RWPE1 (cell line): ENCODE results near the gene CALN1.

Experiments
- CTCF ChIA-PET: fragments of 350-600 bp; sonication (Branson Sonifier 250); formaldehyde crosslinking; extraction: SDS; loops from one replicate; lab custom pipeline; 2021; lab: Yijun Ruan, JAX
- POLR2A ChIA-PET: fragments of 400-600 bp; formaldehyde crosslinking; extraction: SDS; loops from one replicate; lab custom pipeline; 2020; ENCODE audit warnings: antibody characterized with exemption; ENCODE audit not compliant: low non-redundant PET; lab: Yijun Ruan, JAX
- DNase-seq: peaks from one replicate; pipeline ENCODE4 v3.0.0; 2012; ENCODE audit warnings: low spot score
- H3K27ac ChIP-seq: fragments of 450-650 bp; 2 replicates; pipeline ENCODE4 v1.5.1; 2017
- TF ChIP-seq, protein P1 (sequence below): fragments of 450-650 bp; conservative IDR thresholded peaks from 2 replicates; pipeline ENCODE4 v1.5.1; 2017; ENCODE audit warnings: low read depth, mild to moderate bottlenecking

The CALN1 gene

DNA sequence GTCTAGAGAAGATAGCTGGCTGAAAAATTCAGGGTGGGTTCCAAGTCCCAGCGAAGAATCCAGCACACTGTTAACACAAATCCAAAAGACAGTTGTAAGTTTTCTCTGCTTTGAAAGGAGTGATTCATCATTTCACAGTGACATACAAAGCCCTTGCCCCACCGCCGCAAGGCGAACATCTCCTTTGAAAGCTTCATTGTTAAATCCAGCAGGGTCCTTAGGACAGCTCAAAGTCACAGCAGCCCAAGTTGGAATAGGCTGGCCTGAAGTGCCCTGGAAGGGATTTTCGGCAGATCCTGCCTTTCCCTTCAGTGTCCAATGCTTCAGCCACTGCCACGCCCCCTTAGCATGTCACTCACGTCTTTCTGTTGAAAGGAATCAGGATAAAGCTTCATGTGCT is 526.1 kb downstream of the CALN1 start:
- TF ChIP-seq, protein P1, sequence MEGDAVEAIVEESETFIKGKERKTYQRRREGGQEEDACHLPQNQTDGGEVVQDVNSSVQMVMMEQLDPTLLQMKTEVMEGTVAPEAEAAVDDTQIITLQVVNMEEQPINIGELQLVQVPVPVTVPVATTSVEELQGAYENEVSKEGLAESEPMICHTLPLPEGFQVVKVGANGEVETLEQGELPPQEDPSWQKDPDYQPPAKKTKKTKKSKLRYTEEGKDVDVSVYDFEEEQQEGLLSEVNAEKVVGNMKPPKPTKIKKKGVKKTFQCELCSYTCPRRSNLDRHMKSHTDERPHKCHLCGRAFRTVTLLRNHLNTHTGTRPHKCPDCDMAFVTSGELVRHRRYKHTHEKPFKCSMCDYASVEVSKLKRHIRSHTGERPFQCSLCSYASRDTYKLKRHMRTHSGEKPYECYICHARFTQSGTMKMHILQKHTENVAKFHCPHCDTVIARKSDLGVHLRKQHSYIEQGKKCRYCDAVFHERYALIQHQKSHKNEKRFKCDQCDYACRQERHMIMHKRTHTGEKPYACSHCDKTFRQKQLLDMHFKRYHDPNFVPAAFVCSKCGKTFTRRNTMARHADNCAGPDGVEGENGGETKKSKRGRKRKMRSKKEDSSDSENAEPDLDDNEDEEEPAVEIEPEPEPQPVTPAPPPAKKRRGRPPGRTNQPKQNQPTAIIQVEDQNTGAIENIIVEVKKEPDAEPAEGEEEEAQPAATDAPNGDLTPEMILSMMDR: no peak
- DNase-seq: no peak
- ChIA-PET CTCF (no interaction called here), POLR2A (no interaction called here)
- no peak overlapping the region for H3K27ac ChIP-seq

DNA sequence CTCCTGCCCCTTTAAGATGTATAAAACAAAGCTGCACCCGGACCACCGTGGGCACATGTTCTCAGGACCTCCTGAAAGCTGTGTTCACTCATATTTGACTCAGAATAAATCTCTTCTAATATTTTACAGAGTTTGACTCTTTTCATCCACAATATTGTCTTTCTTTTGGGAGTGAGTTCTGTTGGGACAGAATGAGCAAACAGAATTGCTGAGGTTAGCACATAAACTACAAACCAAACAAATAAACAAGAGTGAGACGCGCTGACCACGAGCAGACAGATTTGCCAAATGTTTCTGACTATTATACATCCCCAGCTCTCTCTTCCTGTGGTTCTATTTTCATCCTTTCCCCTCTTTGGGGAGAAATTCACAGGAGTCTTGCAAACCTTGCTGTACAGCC is 526.7 kb downstream of the CALN1 start:
- POLR2A ChIA-PET: no interaction called here

DNA sequence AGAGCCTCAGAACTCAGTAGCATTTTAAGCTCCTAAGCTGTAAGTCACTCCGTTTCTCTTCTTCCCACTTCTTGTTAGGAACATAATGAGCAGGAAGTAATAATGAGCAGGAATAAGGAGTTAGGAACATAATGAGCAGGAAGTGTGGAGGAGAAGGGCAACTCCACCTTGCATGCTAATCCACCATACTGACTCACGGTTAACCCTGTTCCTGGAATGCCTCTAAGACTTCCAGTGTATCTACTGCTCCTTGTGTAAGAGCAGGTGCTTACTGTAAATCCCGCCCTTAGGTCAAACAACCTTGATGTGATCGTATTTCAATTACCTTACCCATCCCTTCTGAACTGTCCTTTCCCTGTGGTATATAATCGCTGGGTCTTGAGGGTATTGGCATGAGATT is 528.7 kb downstream of the CALN1 start:
- no peak overlapping the region for H3K27ac ChIP-seq
- ChIA-PET POLR2A (no interaction called here), CTCF (no interaction called here)
- TF ChIP-seq, protein P1: no peak
- no peak for DNase-seq

More for the DNA sequence above, 526.7 kb downstream of the CALN1 start:
- TF ChIP-seq, protein P1: no peak
- DNase-seq: no peak
- no peak overlapping the region for H3K27ac ChIP-seq
- CTCF ChIA-PET: no interaction called here

DNA sequence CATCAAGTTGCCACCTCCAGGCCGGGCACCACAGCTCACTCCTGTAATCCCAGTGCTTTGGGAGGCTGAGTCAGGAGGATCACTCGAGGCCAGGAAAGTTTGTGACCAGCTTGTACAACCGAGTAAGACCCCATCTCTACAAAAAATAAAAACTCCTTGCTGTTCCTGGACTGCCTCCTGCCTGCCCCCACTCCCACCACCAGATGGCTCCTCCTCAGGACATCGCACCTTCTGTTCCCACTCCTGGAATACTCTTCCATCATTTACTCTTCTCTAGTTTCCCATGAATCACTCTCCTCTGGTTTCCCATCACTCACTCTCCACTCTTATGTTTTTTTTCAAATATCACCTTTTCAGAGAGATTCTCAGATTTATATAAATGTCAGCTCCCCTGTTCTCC is 540.7 kb downstream of the CALN1 start:
- POLR2A ChIA-PET: no interaction called here
- TF ChIP-seq, protein P1: no peak
- no peak overlapping the region for H3K27ac ChIP-seq
- DNase-seq: no peak
- CTCF ChIA-PET: interaction anchor here (0.6 kb wide), 2 partner anchors 17 to 19 kb away, joined by 3 to 5 read pairs; no protein-coding TSS in a partner anchor

DNA sequence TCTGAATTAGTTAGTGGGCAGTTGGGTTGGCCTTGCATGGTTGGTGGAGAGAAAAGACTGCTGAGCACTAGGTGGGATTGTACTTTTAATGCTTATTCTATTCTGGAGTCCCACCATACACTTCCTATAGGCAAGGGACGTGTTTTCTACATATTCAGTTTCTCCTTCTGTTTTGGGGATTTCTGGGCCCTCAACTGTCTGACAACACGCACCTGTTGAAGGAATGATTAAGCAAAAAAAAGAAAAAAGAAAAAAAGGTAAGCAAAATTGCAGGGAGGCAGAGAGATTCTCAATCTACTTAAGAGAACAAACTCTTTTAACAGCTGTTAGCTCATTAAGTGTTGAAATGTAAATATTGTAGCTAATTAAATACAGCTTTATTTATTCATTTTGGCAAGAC is 541.3 kb downstream of the CALN1 start:
- no peak overlapping the region for H3K27ac ChIP-seq
- no peak for DNase-seq
- CTCF ChIA-PET: interaction anchor here (0.6 kb wide), 2 partner anchors 16 to 383 kb away, joined by 3 to 4 read pairs; no protein-coding TSS in a partner anchor
- TF ChIP-seq, protein P1: no peak
- POLR2A ChIA-PET: no interaction called here

DNA sequence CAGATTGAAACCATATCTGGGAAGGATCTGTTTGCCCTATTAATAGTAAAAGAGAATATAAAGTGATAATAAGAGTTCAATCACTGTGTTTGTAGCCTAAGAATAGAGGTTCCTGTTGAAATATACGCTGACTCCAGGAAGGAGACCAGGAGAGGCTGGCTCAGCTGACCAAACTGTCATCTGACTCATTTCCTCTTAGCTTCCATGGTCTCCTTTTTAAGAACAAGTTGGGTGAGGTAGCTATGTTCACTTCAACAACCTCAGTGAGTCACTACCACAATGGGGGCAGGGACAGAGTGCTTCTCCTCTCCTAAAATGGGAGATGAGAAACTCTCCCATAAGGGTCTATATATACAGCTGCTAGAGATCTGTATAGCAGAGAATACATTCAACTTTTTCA is 543.3 kb downstream of the CALN1 start:
- POLR2A ChIA-PET: no interaction called here
- DNase-seq: peak; percentile 22
- H3K27ac ChIP-seq: no peak overlapping the region
- TF ChIP-seq, protein P1: no peak
- CTCF ChIA-PET: no interaction called here
